ENCODE measurements around the gene ATXN10.

The ATXN10 gene

GRCh38 chr22:45726081-45726480 lies 54.4 kb downstream of the ATXN10 start:
- no peak for TF ChIP-seq REST (IDR thresholded peaks at IDR 0.05; ENCODE audit: insufficient read depth in 1 of 2, low read depth in 2 of 2, low read length in 2 of 2)
- TF ChIP-seq TAF1 (IDR thresholded peaks at IDR 0.05; ENCODE audit: borderline replicate concordance, insufficient read depth, low read length): no peak
- no peak for TF ChIP-seq FOXP2 (optimal IDR thresholded peaks at IDR 0.05; ENCODE audit: borderline replicate concordance, extremely low read depth, extremely low read length, insufficient read depth)
- TF ChIP-seq POLR2AphosphoS5 (IDR thresholded peaks at IDR 0.05; ENCODE audit: low read depth, low read length): no peak
- no peak for TF ChIP-seq SIN3A (IDR thresholded peaks at IDR 0.05; ENCODE audit: borderline replicate concordance, insufficient read depth, low read length)

GRCh38 chr22:45731041-45731797 lies 59.6 kb downstream of the ATXN10 start:
- no peak for TF ChIP-seq POLR2AphosphoS5 (IDR thresholded peaks at IDR 0.05; ENCODE audit: low read depth, low read length)
- no peak for TF ChIP-seq TAF1 (IDR thresholded peaks at IDR 0.05; ENCODE audit: borderline replicate concordance, insufficient read depth, low read length)
- no peak for TF ChIP-seq REST (IDR thresholded peaks at IDR 0.05; ENCODE audit: insufficient read depth in 1 of 2, low read depth in 2 of 2, low read length in 2 of 2)
- no peak for TF ChIP-seq SIN3A (IDR thresholded peaks at IDR 0.05; ENCODE audit: borderline replicate concordance, insufficient read depth, low read length)
- no peak for TF ChIP-seq FOXP2 (optimal IDR thresholded peaks at IDR 0.05; ENCODE audit: borderline replicate concordance, extremely low read depth, extremely low read length, insufficient read depth)

- TF ChIP-seq FOXP2 (optimal IDR thresholded peaks at IDR 0.05; ENCODE audit: borderline replicate concordance, extremely low read depth, extremely low read length, insufficient read depth): no peak
- TF ChIP-seq TAF1 (IDR thresholded peaks at IDR 0.05; ENCODE audit: borderline replicate concordance, insufficient read depth, low read length): no peak
- no peak for TF ChIP-seq REST (IDR thresholded peaks at IDR 0.05; ENCODE audit: insufficient read depth in 1 of 2, low read depth in 2 of 2, low read length in 2 of 2)
- TF ChIP-seq POLR2AphosphoS5 (IDR thresholded peaks at IDR 0.05; ENCODE audit: low read depth, low read length): no peak
- no peak for TF ChIP-seq SIN3A (IDR thresholded peaks at IDR 0.05; ENCODE audit: borderline replicate concordance, insufficient read depth, low read length)
Observed at GRCh38 chr22:45731798-45732495, 60.3 kb downstream of the ATXN10 start.

GRCh38 chr22:45735273-45735672 lies 63.6 kb downstream of the ATXN10 start:
- no peak for TF ChIP-seq POLR2AphosphoS5 (IDR thresholded peaks at IDR 0.05; ENCODE audit: low read depth, low read length)
- TF ChIP-seq FOXP2 (optimal IDR thresholded peaks at IDR 0.05; ENCODE audit: borderline replicate concordance, extremely low read depth, extremely low read length, insufficient read depth): no peak
- TF ChIP-seq REST (IDR thresholded peaks at IDR 0.05; ENCODE audit: insufficient read depth in 1 of 2, low read depth in 2 of 2, low read length in 2 of 2): no peak
- no peak for TF ChIP-seq TAF1 (IDR thresholded peaks at IDR 0.05; ENCODE audit: borderline replicate concordance, insufficient read depth, low read length)
- TF ChIP-seq SIN3A (IDR thresholded peaks at IDR 0.05; ENCODE audit: borderline replicate concordance, insufficient read depth, low read length): no peak

Measured in PFSK-1 (cell line).